NCI-H1694 (cell line): ENCODE measurements around the gene EFCAB6.
A peak's percentile ranks its signal among the peaks of the same experiment; 100 is the strongest.

Experiments used
- DNase-seq: peaks from one replicate; lab custom pipeline; 2025; lab: John Stamatoyannopoulos, UW

The EFCAB6 gene

DNA sequence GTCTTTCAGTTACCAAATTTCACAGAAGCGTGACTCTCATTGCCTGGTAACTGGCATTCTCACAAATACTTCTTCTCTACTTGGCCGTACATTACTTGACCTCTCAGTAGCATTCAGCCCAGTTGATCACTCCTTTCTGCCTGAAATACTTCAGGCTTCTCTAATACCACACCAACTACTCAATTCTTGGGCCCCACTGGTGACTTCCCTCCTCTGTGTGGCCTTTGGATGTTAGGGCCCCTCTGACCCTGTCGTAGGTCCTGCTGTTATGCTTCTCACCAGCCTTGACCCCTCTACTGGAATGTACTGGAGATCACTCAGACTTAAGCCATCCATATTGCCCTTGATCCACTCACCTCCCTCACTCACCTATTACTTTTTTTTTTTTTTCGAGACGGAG is 2.2 kb upstream of the EFCAB6 start:
- DNase-seq: no peak

DNA sequence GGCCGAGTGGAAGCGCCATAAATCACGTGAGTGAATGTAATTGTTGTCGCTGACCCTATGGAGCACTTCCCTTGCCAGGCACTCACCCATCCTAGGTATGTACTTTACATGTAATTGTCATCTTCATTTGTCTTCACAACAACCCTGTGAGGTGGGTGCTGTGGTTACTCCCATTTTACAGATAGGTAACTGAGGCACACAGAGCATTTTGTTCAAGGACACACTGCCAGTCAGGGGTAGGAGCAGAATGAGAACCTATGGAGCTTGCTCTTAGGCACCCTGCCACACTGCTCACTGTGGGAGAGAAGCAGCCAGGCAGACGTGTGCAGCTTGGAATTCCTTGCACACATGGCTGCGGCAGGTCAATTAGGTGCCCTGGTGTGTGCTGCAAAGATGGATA is 785 bp upstream of the EFCAB6 start:
- no peak for DNase-seq

DNA sequence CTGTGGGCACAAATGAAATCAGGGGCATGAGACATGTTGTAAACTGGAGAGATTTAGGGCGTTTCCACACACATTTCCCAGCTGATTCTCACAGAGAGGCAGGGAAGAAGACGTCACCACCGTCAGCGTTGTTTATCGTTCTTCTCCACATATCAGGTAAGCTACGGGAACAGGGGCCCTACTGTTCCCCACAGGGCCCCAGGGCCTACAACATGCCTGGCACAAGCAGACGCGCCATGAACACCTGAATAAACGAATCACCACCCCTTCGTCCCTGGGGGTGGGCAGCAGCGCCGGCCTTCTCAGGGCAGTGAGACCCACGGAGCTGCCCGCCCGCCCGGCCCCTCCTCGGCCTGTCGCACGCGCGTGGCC is 342 bp downstream of the EFCAB6 start:
- no peak for DNase-seq

DNA sequence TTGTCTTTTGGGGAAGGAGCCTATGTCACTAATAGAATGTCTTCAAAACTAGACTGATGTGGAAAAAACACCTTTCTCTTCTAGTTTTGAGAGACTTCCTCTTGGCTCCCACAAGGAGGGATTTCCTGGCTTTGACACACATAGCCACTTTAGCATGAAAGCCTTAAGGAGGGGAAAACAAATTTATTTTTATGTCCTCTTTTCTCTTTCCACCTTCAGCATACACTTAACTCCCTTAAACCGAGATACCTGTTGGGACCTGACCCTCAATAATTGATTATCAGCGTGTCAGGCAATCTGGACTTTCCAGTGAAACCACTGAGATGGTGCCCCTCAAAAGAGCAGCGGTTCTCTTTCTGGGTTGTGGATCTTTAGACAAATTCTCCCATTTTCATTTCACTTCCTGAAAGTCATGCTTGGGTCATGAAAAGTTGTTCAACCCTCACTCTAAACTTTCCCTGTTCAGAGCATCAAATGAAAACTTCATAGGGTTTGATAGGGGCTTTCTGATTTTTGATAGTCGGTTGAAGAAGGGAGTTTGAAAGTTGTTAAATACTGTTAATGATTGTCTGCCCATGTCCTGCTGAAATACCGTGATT is 9.1 kb downstream of the EFCAB6 start:
- no peak for DNase-seq

DNA sequence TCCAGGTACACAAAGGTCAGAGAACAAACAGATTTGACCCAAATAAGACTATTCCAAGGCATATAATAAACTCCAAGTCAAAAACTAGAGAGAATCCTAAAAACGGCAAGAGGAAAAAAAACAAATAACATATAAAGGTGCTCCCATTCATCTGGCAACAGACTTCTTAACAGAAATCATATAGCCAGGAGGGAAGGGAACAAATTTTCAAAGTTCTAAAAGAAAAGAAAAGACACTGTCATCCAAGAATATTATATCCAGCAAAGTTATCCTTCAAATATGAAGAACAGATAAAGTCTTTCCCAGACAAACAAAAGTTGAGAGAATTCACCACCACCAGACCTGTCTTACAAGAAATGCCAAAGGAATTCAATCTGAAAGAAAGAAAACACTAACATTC is 11.1 kb downstream of the EFCAB6 start:
- DNase-seq: no peak

DNA sequence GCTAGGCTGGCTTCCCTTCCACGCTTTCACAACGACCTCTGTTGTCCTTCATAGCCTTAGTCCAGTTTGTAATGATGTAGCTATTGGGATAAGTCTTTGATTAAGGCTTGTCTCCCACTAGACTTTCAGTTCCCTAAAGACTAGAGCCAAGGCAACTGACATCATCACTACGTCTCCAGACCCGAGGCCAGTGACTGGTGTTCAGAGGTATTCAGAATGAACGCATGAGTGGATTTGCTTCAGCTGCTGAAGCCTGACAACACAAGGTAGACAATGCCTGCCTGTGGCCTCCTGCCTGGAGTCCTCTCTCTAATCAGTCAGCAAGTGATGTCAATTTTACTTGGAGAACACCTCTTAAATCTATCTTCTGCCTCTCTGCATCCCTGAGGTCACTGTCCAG is 13.6 kb downstream of the EFCAB6 start:
- DNase-seq: no peak

DNA sequence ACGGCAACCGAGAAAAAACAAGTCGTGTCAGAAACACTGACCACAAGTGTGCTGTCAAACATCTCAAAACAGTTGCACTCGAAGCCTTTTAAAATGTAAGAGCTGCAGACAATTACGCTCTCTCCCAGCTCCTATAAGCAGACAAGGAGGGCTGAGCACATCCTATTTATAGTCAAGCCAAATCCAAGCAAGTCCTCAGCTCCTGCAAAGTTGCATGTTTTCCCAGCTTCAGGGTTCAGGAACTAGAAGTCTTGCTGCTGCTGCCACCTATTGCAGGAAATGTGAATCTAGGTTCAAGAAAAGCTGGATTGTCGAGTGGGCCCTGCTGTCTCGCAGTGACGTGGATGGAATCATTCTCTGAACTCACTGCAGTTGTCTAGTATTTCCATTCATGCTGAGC is 15.5 kb downstream of the EFCAB6 start:
- peak; percentile 59 for DNase-seq

DNA sequence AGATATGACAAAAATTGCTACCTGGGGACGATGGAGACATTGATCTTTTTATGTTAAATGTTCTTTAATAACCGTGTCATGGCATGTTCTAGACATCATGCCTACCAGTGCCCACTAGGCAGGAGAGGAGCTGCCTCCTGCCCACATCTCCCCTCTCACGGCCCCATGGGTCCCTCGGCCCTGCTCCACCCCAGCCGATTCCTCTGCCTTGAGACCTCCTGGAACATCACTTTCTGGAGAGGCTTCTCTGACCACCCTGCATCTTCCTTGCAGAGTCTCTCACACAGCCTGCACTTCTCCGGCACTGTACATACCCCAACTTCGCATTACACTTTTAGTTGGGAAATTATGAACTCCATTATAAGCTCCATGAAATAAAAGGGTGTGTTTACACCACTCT is 16.8 kb downstream of the EFCAB6 start:
- no peak for DNase-seq

DNA sequence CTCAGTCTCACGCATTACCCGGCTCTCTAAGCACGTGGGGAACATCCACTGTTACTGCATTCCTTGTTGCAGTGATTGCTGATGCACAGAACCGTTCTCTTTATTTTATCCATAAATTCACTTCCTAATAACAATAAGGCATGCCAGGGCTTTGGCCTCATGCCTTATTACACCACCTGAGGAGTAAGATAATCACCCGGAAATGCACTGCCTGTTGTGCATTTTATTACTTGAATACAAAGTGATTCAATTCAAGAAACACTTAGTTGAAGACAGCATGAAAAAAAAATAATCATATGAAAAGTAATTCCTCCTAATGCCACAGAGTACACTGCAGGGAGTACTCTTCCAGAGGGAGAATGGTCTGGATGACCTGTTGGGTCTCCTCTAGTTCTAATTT is 19.2 kb downstream of the EFCAB6 start:
- no peak for DNase-seq

DNA sequence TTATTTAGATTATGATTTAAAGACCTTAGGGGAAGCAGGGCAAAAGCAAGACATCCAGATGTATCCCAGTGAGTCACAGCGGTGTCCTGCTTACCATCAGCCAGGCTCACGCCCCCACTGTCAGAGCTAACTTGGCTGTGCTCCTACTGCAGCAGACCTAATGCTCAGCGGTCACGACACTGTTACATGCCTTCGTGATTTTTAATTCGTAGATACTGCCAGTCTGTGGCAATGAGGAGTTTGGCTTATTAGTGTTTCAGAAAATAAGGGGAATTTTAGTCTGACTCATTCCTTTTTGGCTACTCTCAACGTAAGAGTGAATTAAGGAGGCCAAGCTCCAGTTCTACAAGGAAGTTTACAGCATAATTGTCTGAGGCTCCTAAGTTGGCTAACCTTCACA is 22.7 kb downstream of the EFCAB6 start:
- DNase-seq: no peak

DNA sequence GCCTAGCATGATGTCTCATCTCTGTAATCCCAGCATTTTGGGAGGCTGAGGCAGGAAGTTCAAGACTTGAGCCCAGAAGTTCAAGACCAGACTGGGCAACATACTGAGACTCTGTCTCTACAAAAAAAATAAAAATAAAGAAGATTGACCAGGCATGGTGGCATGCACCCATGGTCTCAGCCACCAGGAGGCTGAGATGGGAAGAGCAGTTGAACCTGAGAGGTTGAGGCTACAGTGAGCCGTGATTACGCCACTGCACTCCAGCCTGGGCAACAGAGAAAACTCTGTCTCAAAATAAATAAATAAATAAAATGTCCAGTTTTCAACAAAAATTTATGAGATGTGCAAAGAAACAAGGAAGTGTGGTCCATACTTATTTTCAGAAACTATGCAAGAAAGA is 28.3 kb downstream of the EFCAB6 start:
- no peak for DNase-seq

DNA sequence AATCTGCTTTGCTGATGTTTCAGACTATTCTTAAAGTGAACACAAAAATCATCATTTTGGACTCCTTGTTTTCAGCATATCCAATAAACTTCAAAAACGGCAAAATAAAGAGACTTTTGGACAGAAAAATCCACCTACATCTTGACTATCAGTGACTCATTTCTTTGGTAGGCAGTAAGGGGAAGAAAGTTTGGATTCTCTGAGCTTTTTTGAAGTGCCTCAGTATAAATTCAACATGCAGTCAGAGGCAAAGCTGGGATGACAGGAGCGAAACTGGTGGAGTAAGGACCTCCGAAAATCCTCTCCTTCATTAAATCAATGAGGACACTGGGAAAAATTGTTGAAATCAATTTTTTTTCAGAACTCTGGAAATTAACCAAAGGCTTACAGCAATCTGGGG is 29.7 kb downstream of the EFCAB6 start:
- DNase-seq: no peak

DNA sequence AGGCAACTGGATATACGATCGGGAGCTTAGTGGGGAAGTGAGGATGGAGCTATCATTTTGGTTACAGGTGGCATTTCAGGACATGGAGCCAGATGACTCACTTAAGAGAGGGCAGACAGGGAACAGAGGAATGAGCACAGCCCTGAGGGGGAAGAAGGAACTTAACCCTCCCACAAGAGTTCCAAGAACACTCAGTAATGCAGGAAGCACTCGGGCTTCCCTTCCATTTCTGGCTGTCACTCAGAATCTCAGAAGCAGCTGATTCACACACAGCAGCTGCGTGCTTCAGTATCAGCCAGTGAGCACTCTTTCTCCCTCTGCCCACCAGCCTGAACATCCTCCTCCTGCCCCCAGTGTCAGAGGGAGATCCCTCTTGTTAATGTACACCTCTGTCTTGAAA is 34.8 kb downstream of the EFCAB6 start:
- no peak for DNase-seq

DNA sequence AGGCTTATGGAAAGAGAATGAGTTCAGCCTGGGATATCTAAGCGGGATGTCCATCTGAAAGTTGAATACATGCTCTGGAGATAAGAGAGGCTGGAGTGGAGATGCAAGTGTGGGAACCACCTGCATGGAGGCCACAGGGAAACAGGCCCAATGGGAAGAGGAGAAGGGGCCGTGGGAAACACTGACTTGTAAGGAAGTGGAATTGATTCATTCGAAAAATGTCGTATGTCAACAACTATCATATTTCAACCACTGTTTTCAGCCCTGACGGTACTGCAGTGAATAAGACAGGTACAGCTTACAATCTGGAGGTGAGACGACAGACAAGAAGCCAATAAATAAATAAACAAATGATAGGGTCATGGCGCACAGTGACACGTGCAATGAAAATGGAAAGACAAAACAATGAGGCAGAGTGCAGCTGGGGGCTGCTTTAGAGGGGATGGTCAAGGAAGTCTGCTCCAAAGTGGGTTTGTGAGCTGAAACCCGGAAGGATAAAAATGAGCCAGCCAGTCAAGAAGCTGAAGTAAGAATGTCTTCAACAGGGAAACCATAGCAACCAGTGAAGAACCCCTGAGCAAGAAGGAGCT is 35.9 kb downstream of the EFCAB6 start:
- no peak for DNase-seq

DNA sequence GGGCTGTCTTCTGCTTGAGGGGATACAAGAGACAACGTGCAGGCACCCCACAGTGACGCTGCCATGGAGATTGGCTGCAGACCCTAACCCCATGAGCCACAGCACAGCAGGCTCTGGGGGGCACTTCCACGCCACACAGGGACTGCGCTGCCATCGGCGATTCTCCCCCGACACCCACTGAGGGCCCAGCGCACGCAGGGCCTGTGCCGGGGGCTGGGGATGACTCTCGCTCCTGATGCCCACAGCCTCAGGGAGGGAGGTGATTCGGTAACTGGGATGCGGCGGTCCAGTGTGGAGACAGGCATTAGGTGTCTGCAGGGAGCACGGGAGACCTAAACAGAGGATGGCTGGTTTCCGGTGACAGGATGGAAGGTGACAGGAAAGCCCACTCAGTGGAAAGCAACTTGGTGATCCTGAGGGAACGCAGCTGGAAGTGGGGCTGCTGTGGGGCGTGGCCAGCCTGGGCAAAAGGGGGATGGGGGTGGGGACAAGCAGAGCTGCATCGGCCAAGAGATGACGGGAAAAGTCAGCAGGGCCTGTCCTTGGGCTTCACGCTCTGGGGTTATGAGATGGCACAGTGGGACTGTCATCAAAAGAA is 37.7 kb downstream of the EFCAB6 start:
- DNase-seq: no peak

DNA sequence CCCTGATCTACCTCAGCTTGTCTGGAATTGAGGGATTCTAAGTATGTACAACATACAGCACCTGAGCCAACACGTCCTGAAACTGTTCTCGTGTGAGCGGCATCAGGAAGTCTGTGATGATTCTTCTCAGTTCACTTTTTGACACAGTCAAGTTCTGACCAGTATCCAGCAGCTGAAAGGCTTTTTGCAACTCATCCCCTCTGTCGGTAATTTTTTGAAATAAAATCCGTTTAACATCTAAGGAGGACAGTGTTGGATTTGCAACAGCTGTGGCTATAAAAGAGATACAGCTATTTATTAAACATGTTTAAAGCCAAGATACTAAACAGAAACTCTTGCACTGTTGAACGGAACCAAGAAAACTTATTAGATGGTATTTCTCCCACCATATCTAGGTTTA is 39.3 kb downstream of the EFCAB6 start:
- DNase-seq: no peak

DNA sequence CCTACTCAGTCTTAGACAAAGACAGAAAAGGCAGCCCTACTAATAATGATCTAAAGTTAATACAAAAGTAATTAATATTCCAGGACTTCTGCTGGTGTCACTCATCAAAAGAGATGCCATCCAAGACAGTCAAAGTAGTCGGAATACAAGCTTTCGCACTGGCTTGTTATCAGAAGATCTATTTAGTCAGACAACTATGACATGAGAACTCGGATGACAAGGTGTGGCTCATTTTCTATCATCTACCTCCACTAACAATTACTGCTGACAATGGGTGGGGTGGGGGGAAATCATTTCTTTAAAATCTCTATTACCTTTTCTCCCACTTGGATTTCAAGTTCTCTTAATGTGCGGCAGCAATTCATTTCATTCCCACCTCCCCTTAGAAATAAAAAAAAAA is 56.7 kb downstream of the EFCAB6 start:
- DNase-seq: no peak

DNA sequence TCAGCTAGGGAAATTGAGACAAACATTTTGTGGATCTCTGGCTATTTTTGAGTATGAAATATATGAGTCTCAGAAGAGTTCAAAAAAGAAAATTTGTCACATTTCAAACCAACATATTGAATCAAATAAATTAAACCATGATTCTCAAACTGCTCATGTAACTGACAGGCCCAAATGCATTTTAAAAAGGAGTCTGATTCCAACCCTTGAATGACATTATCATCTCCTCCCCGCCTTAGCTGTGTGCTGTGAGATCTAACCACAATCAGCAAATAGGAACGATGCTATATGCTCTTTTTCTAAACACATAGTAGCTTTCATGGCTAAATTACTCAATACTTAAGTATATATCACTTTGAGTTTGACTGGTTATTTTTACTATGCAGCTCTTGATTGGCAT is 57.1 kb downstream of the EFCAB6 start:
- no peak for DNase-seq

DNA sequence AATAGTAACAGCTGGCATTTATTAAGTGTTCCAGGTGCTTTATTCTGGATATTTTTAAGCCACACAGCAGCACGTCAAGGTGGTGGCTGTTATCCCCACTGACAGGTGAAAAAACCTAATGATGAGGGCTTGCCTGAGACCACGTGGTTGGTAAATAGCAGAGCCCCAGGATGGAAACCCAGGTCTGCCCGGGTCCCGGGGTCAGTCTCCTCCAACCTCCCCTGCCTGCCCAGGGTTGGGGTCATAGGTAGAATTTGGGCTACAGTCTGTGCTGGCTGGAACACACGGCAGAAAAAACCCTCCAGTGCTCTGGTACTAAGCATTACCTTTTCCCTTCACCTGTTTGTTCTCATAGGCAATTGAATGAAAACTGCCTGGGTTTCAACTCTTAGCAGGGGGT is 57.9 kb downstream of the EFCAB6 start:
- no peak for DNase-seq

DNA sequence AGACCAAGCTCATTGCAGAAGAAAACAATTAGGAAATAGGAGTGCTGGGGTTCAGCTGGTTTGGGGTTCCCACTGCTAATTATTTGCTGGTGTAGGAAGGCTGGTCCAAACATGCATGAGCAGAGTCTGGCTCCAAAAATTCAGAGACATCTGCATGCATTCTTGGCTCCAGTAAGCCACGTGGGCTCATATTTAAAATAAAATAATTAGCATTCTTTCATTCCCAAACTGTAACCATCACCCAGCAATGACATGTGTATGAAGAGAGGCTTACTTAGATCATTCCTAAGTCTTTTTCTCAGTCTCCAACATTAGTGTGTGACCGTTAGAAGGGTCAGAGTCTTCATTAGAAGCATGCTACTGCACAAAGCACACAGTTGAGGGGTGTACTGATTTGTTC is 58.4 kb downstream of the EFCAB6 start:
- no peak for DNase-seq

DNA sequence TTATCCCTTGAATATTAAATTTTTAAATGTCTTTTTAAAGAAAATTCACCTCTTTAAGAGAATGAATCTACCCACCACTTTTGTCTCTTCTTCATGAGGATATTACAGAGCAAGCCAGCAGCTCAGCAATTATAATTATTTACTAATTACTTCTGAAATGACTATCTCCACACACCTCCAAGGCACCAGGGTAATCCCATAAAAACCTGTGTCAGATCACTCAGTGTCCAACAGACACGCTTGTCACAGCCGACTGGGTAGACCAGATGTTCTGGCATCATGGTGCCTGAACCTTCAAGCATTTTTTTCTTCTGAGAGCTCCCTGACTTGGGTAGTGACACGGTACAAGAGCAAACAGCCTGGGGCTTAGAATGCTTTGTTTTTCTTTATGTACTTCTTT is 61.4 kb downstream of the EFCAB6 start:
- peak; percentile 76 for DNase-seq

DNA sequence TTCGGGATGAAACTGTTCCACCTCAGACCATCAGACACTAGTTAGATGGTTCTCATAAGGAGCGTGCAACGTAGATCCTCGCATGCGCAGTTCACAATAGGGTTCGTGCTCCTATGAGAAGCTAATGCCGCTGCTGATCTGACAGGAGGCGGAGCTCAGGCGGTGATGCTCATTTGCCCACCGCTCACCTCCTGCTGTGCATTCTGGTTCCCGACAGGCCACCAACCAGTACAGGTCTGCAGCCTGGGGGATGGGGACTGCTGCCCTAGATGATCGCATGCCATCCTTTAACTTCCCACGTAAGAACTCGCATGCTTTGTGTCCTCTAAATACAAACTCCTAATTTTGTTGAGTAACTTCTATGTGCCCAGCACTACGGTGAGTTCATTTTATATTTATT is 62.6 kb downstream of the EFCAB6 start:
- DNase-seq: no peak

DNA sequence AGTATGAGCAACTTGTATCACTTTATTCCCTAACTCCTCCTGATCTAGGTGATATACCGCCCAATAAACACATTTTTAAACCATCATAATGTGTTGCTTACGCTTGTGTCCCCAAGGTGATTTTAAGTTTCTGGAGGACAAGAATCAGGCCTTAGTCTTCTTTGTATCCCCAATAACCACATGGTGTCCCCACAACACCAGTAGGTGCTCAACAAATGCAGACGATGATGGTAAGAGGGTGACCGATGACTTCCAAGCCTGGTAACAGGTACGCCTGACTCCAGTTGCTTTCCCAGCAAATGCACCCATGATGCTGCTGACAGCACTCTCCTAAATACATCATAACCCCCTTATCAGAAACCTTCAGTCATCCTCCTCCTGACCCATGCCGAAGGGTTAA is 64.2 kb downstream of the EFCAB6 start:
- no peak for DNase-seq

DNA sequence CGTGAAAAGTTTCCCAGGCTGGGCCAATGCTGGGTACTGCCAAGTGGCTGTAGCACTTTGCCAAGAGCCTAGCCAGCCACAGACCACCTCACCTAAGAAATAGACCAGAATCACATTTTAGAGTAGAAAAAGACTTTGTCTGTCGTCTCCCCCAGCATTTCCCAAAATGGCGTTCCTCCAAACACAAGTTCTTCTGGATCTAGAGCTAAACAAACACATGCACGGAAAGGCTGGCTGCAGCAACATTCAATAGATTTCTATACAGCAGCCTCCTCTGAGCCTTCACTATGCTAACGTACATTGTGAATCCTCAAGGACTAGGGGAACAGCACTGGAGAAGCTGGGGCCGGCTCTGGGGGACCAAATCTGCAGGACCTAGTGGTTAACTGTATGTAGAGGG is 65.0 kb downstream of the EFCAB6 start:
- DNase-seq: no peak
